ENCODE results near the gene RHOB. TPM values are rescaled to one million over a fixed set of nuclear protein-coding genes. Genes with fewer than 3 reads are reported as not detected.

The RHOB gene
- total RNA-seq, 1 donor from 2014 or later: 12.9 TPM

DNA sequence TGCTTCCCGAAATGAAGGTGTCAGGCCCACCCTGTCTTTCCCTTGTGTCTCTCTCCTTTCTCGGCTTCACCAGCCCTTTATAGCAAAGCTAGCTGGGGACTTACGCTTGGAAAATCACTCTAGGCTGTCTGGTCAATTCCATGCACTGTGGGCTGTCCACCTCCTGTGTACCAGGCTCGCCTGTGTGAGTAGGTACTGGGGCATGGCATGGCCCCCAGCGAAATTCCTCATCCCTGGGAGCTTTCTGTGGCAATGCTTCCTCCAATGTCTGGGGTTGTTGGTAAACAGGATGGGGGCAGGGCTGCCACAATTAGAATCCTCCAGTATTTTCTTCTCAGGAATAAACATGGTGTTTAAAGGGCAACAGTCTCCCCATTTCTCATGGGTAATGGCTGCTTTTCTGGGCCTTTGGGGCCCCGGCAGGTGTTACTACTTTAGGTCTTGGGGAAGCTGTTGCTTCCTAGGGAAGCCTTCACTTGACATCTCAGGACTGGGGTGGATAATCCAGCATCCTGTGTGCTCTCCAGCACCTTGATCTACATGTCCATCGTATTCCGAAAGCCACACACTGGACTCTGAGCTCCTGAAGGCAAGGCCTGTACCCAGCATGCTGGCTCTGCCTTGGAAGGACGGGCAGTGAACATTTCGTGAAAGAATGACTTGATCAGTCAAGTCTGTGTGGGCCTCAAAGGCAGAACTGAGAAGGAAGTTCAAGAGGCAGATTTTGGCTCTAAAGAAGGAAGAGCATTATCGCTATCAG lies 21.1 kb downstream of the RHOB start:
- no peak overlapping the region for H3K4me3 Mint-ChIP-seq
- no peaks in the 10 kb centered on the region for H3K27me3 Mint-ChIP-seq
- intact Hi-C loops (cut with micrococcal nuclease): no loop called here
- POLR2A ChIA-PET: no interaction called here
- TF ChIP-seq, protein P1, sequence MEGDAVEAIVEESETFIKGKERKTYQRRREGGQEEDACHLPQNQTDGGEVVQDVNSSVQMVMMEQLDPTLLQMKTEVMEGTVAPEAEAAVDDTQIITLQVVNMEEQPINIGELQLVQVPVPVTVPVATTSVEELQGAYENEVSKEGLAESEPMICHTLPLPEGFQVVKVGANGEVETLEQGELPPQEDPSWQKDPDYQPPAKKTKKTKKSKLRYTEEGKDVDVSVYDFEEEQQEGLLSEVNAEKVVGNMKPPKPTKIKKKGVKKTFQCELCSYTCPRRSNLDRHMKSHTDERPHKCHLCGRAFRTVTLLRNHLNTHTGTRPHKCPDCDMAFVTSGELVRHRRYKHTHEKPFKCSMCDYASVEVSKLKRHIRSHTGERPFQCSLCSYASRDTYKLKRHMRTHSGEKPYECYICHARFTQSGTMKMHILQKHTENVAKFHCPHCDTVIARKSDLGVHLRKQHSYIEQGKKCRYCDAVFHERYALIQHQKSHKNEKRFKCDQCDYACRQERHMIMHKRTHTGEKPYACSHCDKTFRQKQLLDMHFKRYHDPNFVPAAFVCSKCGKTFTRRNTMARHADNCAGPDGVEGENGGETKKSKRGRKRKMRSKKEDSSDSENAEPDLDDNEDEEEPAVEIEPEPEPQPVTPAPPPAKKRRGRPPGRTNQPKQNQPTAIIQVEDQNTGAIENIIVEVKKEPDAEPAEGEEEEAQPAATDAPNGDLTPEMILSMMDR (IDR thresholded peaks at IDR 0.05): no peak
- no peak overlapping the region for H3K27ac Mint-ChIP-seq
- H3K36me3 Mint-ChIP-seq (ENCODE audit: low read depth): no peaks in the 10 kb centered on the region
- H3K4me1 Mint-ChIP-seq: no peaks in the 10 kb centered on the region
- DNase-seq: no peak
- CTCF ChIA-PET: no interaction called here
- no peaks in the 10 kb centered on the region for H3K9me3 Mint-ChIP-seq
- ATAC-seq (ENCODE audit: low read depth): no peak

DNA sequence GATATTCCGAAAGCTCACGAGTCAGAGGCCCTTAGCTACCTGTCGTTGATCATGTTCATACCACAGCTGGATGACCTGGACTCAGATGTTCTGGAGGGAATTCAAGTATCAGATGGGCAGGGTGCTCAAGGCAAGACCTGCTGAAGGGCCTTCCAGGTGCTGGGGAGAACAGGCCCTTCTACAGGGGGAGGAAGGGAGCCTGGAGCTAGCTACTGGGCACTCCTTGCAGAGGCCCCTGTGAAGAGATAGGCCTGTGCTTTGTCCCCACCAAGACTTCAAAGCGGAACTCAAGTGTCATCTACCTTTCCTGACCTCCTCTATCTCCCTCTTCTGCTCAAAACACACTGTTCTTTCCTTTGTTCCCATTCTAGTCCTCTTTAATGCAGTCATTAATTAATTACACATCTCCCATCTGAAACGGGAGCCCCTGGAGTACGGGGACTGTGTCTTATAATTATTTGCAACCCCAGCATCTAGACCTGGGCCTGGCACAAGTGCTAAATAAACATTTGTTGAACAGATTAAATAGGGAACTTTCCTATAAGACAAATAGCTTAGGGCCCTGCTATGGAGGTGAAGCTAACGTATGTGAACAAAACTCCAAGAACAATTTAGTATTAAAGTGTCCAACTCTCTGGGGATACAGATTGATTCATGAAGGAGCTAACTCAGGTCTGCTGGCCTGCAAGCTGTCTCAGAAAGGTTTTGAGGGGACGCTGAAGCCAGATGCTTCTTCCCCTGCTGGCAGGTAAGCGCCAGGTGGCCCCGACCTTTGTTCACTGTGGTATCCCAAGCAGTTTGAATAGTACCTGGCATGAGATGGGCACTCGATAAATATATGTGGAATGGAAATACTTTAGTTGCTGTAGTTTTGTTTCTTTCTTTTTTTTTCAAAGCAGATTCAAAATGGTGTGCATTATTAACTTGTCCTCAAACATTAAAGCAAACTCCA lies 22.0 kb downstream of the RHOB start:
- ATAC-seq (ENCODE audit: low read depth) (no peak), DNase-seq (no peak)
- H3K4me1 Mint-ChIP-seq: no peaks in the 10 kb centered on the region
- H3K36me3 Mint-ChIP-seq (ENCODE audit: low read depth): no peaks in the 10 kb centered on the region
- H3K27me3 Mint-ChIP-seq: no peaks in the 10 kb centered on the region
- no peaks in the 10 kb centered on the region for H3K9me3 Mint-ChIP-seq
- ChIA-PET CTCF (no interaction called here), POLR2A (no interaction called here)
- no peak overlapping the region for H3K4me3 Mint-ChIP-seq
- TF ChIP-seq, protein P1 (IDR thresholded peaks at IDR 0.05): no peak
- intact Hi-C loops (cut with micrococcal nuclease): no loop called here
- H3K27ac Mint-ChIP-seq: no peak overlapping the region

DNA sequence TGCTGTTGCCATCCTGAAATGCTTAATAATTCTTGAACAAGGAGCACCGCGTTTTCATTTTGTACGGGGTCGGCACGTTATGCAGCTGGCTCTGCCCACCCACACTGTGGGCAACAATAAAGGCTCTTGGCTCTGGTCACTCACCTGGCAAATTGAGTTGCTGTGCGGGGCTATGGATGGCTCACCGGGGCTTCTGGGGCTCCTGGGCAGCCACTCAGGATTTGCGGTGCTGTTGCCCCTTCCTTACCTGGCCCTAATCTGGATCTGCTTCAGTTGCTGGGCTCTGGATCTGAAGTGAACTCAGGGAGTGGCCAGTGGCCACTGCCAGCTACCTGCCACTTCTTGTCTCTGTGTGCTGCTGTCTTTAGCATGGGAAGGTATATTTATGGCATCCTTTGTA lies 22.7 kb downstream of the RHOB start:
- Mint-ChIP-seq H3K27ac (no peak overlapping the region), H3K36me3 (ENCODE audit: low read depth) (no peaks in the 10 kb centered on the region), H3K9me3 (no peaks in the 10 kb centered on the region), H3K27me3 (no peaks in the 10 kb centered on the region), H3K4me1 (no peaks in the 10 kb centered on the region), H3K4me3 (no peak overlapping the region)
- intact Hi-C loops (cut with micrococcal nuclease): no loop called here
- CTCF ChIA-PET: no interaction called here
- POLR2A ChIA-PET: no interaction called here
- no peak for DNase-seq
- no peak for ATAC-seq (ENCODE audit: low read depth)
- TF ChIP-seq, protein P1 (IDR thresholded peaks at IDR 0.05): no peak

DNA sequence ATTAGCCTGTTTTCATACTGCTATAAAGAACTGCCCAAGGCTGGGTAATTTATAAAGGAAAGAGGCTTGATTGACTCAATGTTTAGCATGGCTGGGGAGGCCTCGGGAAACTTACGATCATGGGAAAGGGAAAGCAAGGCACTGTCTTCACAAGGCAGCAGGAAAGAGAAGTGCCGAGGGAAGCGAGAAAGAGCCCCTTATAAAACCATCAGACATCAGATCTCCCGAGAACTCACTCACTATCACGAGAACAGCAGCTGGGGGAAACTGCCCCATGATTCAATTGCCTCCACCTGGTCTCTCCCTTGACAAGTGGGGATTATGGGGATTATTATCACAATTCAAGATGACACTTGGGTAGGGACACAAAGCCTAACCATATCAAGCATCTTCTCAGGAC lies 23.3 kb downstream of the RHOB start:
- ATAC-seq (ENCODE audit: low read depth) (no peak), DNase-seq (no peak)
- H3K36me3 Mint-ChIP-seq (ENCODE audit: low read depth): no peaks in the 10 kb centered on the region
- H3K4me3 Mint-ChIP-seq: no peak overlapping the region
- no peak overlapping the region for H3K27ac Mint-ChIP-seq
- no peaks in the 10 kb centered on the region for H3K27me3 Mint-ChIP-seq
- H3K4me1 Mint-ChIP-seq: no peaks in the 10 kb centered on the region
- intact Hi-C loops (cut with micrococcal nuclease): no loop called here
- ChIA-PET CTCF (no interaction called here), POLR2A (no interaction called here)
- no peaks in the 10 kb centered on the region for H3K9me3 Mint-ChIP-seq
- TF ChIP-seq, protein P1 (IDR thresholded peaks at IDR 0.05): no peak

DNA sequence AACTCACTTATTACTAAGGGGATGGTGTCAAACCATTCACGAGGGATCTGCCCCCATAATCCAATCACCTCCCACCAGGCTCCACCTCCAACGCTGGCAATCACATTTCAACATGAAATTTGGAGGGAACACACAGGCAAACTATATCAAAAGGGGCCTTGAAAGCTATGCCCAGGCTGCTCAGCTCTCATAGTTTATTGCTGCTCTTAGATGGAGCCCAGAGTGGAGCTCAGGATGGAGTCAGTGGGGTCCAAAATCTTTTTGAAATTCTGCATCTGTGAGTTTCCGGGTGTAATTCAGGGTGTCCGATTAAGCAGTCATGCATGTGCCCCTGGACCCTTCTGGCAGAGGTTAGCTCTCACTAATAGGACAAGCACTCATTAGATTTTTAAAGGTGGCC lies 24.3 kb downstream of the RHOB start:
- H3K4me3 Mint-ChIP-seq: no peak overlapping the region
- H3K27me3 Mint-ChIP-seq: no peaks in the 10 kb centered on the region
- no peak overlapping the region for H3K27ac Mint-ChIP-seq
- ATAC-seq (ENCODE audit: low read depth): no peak
- no peak for DNase-seq
- H3K4me1 Mint-ChIP-seq: no peaks in the 10 kb centered on the region
- TF ChIP-seq, protein P1 (IDR thresholded peaks at IDR 0.05): no peak
- ChIA-PET POLR2A (no interaction called here), CTCF (no interaction called here)
- no peaks in the 10 kb centered on the region for H3K36me3 Mint-ChIP-seq (ENCODE audit: low read depth)
- no peaks in the 10 kb centered on the region for H3K9me3 Mint-ChIP-seq
- intact Hi-C loops (cut with micrococcal nuclease): no loop called here
